Upper lobe of right lung (tissue), 1 donor: ENCODE results near the gene ACLY. TPM values are rescaled to one million over a fixed set of nuclear protein-coding genes. Genes with fewer than 3 reads are reported as not detected.

ENCODE experiments used
- ATAC-seq: fragments of 200-7000 bp; cut with Tn5 transposase; one replicate; pipeline ENCODE4 v1.9.1; 2020; ENCODE audit warnings: mild to moderate bottlenecking, moderate library complexity
- DNase-seq: peaks from one replicate; pipeline ENCODE4 v3.0.0-alpha.2; 2020
- H3K27ac ChIP-seq: fragments of 200-600 bp; one replicate; pipeline ENCODE4 v1.8.0; 2022
- H3K27me3 ChIP-seq: fragments of 200-600 bp; one replicate; pipeline ENCODE4 v1.8.0; 2022; ENCODE audit warnings: mild to moderate bottlenecking
- H3K36me3 ChIP-seq: fragments of 200-600 bp; one replicate; pipeline ENCODE4 v1.8.0; 2022
- H3K4me1 ChIP-seq: fragments of 200-600 bp; one replicate; pipeline ENCODE4 v1.8.0; 2022
- H3K4me3 ChIP-seq: fragments of 200-600 bp; one replicate; pipeline ENCODE4 v1.8.0; 2022; ENCODE audit warnings: mild to moderate bottlenecking
- H3K9me3 ChIP-seq: fragments of 200-600 bp; one replicate; pipeline ENCODE4 v1.8.0; 2022
- intact Hi-C: fragments of 100-400 bp; cut with DNase I; formaldehyde crosslinking; loops from one replicate; pipeline ENCODE4 v1.11.0; 2022
- total RNA-seq: library from RNA; stranded (reverse); fragmentation: NEBNext Ultra II Directional; extraction: Animal tissue kit (Norgen Biotek cat#: 25700); gene quantifications from one replicate; pipeline ENCODE4 v1.2.1, GENCODE V29; 2021
- TF ChIP-seq, protein P1 (sequence below): fragments of 200-600 bp; IDR thresholded peaks from one replicate; pipeline ENCODE4 v1.8.0; 2022; ENCODE audit warnings: antibody characterized with exemption
- donor health status: DM: no; HTN: yes; CAD: no; lungs with severe emphysema.

ACLY gene
- total RNA-seq, 1 donor from 2014 or later, result 112 TPM

DNA sequence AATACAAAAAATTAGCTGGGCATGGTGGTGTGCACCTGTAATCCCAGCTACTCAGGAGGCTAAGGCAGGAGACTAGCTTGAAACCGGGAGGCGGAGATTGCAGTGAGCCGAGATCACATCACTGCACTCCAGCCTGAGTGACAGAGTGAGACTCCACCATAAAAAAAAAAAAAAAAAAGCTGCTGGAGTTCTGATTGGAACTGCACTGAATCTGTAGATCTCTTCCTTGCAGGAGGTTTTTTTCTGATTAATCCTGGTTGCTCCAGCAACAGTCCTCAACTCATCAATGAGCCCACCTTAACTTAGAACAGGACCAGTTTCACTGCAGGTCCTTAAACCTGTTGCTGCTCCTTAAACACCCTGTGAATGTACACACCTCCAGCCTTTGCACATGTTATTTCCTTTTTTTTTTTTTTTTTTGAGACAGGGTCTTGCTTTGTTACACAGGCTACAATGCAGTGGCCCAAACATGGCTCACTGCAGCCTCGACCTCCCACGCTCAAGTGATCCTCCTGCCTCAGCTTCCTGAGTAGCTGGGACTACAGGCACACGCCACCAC lies 10.0 kb upstream of the ACLY start:
- DNase-seq (no peak), ATAC-seq (no peak)
- no peak overlapping the region for H3K27ac ChIP-seq
- intact Hi-C loops, result no loop called here
- H3K36me3 ChIP-seq, result no peaks in the 10 kb centered on the region
- H3K4me3 ChIP-seq, result no peak overlapping the region
- peaks cover 9% of the 10 kb centered on the region for H3K4me1 ChIP-seq
- TF ChIP-seq, protein P1, sequence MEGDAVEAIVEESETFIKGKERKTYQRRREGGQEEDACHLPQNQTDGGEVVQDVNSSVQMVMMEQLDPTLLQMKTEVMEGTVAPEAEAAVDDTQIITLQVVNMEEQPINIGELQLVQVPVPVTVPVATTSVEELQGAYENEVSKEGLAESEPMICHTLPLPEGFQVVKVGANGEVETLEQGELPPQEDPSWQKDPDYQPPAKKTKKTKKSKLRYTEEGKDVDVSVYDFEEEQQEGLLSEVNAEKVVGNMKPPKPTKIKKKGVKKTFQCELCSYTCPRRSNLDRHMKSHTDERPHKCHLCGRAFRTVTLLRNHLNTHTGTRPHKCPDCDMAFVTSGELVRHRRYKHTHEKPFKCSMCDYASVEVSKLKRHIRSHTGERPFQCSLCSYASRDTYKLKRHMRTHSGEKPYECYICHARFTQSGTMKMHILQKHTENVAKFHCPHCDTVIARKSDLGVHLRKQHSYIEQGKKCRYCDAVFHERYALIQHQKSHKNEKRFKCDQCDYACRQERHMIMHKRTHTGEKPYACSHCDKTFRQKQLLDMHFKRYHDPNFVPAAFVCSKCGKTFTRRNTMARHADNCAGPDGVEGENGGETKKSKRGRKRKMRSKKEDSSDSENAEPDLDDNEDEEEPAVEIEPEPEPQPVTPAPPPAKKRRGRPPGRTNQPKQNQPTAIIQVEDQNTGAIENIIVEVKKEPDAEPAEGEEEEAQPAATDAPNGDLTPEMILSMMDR, result no peak
- H3K27me3 ChIP-seq, result no peaks in the 10 kb centered on the region
- no peaks in the 10 kb centered on the region for H3K9me3 ChIP-seq

DNA sequence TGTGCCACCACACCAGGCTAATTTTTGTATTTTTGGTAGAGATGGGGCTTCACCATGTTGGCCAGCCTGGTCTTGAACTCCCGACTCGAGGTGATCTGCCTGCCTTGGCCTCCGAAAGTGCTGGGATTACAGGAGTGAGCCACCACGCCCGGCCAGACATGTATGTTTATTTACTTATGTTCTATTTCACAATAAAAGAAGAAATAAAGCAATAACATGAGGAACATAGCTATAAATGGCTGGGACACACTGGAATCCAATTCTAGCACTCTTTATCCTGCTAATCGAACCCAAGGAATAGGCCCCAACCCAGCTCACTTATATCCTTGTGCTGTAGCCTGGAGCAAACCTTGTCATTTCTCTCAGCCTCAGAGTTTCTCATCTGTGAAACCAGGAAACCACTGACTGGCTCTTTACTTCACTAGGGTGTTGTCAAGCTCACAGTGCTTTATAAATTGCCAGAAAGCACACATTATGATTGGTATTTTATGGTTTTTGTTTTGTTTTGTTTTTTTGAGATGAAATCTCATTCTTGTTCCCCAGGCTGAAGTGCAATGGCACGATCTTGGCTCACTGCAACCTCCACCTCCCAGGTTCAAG lies 7.3 kb upstream of the ACLY start:
- TF ChIP-seq, protein P1, result no peak
- Histone ChIP-seq H3K27me3 (no peaks in the 10 kb centered on the region), H3K27ac (no peak overlapping the region), H3K4me1 (peaks cover 9% of the 10 kb centered on the region), H3K4me3 (no peak overlapping the region), H3K9me3 (no peaks in the 10 kb centered on the region), H3K36me3 (no peaks in the 10 kb centered on the region)
- ATAC-seq (no peak), DNase-seq (no peak)
- intact Hi-C loops, result no loop called here

DNA sequence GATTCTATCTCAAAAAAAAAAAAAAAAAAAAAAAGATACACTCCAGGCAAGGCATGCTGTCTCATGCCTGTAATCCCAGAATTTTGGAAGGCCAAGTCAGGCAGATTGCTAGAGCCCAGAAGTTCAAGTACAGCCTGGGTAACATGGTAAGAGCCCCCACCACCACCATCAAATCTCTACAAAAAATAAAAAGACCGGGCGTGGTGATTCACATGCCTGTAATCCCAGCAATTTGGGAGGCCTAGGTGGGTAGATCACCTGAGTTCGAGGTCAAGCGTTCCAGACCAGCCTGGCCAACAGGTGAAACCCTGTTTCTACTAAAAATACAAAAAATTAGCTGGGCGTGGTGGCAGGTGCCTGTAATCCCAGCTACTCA lies 1.8 kb upstream of the ACLY start:
- no peaks in the 10 kb centered on the region for H3K27me3 ChIP-seq
- H3K4me3 ChIP-seq, result no peak overlapping the region
- intact Hi-C loops, result no loop called here
- H3K4me1 ChIP-seq, result peaks cover 19% of the 10 kb centered on the region
- no peaks in the 10 kb centered on the region for H3K9me3 ChIP-seq
- H3K27ac ChIP-seq, result no peak overlapping the region
- H3K36me3 ChIP-seq, result no peaks in the 10 kb centered on the region
- TF ChIP-seq, protein P1, result no peak
- no peak for ATAC-seq
- no peak for DNase-seq

- peak; percentile 68 for DNase-seq
Observed at GRCh38 chr17:41919840-41920579, 1.3 kb upstream of the ACLY start.

DNA sequence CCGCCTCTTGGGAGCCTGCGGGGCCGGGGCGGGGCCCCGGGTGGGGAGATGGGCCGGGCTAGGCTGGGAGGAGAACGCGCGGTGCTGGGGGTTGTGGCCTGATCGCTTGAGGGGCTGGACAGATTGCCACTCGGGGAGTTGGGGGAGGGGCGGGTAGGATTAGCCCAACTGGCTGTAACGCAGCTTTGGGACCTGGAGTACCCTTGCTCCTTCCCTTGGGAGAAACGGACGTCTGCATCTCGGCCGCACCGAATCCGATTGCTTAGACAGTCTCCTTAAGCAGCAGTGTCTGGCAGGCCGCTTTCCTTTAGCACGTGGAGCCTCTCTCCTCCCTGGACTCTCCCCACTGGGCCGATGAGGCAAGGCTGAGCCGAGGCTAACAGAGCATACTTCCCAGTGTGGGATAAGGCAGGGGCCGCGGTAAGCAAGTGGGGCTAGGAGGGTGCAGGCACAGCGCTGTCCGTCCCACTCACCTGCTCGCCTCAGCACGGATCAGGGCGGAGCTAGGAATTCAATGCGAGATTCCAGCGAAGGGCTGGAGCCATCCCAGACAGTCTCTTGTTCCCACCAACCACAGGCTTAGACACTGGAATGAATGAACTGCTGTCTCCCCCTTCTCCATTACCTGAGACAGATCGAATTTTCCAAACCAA lies 540 bp upstream of the ACLY start:
- Histone ChIP-seq H3K4me3 (peak overlapping the region; percentile 99), H3K27me3 (no peaks in the 10 kb centered on the region), H3K4me1 (peaks cover 19% of the 10 kb centered on the region), H3K36me3 (no peaks in the 10 kb centered on the region), H3K27ac (peak overlapping the region; percentile 65), H3K9me3 (no peaks in the 10 kb centered on the region)
- TF ChIP-seq, protein P1, result no peak
- intact Hi-C loops, result no loop called here
- ATAC-seq (peak; percentile 49), DNase-seq (no peak)

More at GRCh38 chr17:41919840-41920579, 1.3 kb upstream of the ACLY start:
- H3K27me3 ChIP-seq, result no peaks in the 10 kb centered on the region
- H3K27ac ChIP-seq, result no peak overlapping the region
- H3K4me3 ChIP-seq, result peak overlapping the region; percentile 99
- intact Hi-C loops, result no loop called here
- H3K4me1 ChIP-seq, result peaks cover 19% of the 10 kb centered on the region
- H3K36me3 ChIP-seq, result no peaks in the 10 kb centered on the region
- no peak for ATAC-seq
- TF ChIP-seq, protein P1, result no peak
- no peaks in the 10 kb centered on the region for H3K9me3 ChIP-seq
